H1 (cell line): Measurements from ENCODE around the gene AKAP8. TPM values are rescaled to one million over a fixed set of nuclear protein-coding genes. Genes with fewer than 3 reads are reported as not detected.

Experiments
- GTF2F1 ChIP-seq: IDR thresholded peaks from 2 replicates; pipeline ENCODE4 v1.6.1; 2012; ENCODE audit warnings: low read depth, low read length, improper control_type of control experiment, borderline replicate concordance
- HDAC6 ChIP-seq: IDR thresholded peaks from one replicate; pipeline ENCODE4 v1.7.1; 2012; ENCODE audit warnings: low read depth, mild to moderate bottlenecking, inconsistent platforms, low read length, moderate library complexity
- NANOG ChIP-seq: IDR thresholded peaks from 2 replicates; pipeline ENCODE4 v1.6.1; 2011; ENCODE audit warnings: low read length, low read depth, mild to moderate bottlenecking, inconsistent platforms; ENCODE audit not compliant: insufficient read depth, poor library complexity, severe bottlenecking
- POLR2A ChIP-seq, 2 experiments: IDR thresholded peaks; 1 replicate in 1 of 2; 2 replicates in 1 of 2; pipeline ENCODE4 v1.6.1; 2011; ENCODE audit warnings: low read depth in 2 of 2, low read length in 2 of 2, mild to moderate bottlenecking in 2 of 2; ENCODE audit errors: control extremely low read depth in 1 of 2
- SP4 ChIP-seq: IDR thresholded peaks from 2 replicates; pipeline ENCODE4 v1.6.1; 2012; ENCODE audit warnings: low read length, inconsistent platforms
- TCF12 ChIP-seq: IDR thresholded peaks from 2 replicates; pipeline ENCODE4 v1.6.1; 2011; ENCODE audit warnings: low read depth, mild to moderate bottlenecking, low read length
- polyA plus RNA-seq, 7 experiments: library from polyadenylated mRNA; depleted of rRNA in 3 of 7; stranded (reverse) in 5 of 7; unstranded in 2 of 7; fragments of >200 nt in 5 of 7; fragments of 200-250 nt in 2 of 7; gene quantifications; 1 replicate in 5 of 7; 2 replicates in 1 of 7; 4 replicates in 1 of 7; pipeline versions ENCODE4 v1.2.1 to v1.2.3, GENCODE V29; 2011 to 2013; ENCODE audit warnings: missing spikeins in 2 of 7, mixed read lengths in 2 of 7
- total RNA-seq: library from RNA; stranded (reverse); fragmentation: NEBNext Ultra II Directional; extraction: Animal tissue kit (Norgen Biotek cat#: 25700); gene quantifications from 2 replicates; pipeline ENCODE4 v1.2.1, GENCODE V29; 2021

Gene AKAP8
- total and polyA plus RNA-seq, 2 of the 8 experiments (the other 6 are each of a cell fraction or from before 2014, with no cell fraction given): 17.0 to 41.0 TPM

- TF ChIP-seq GTF2F1 (no peak), POLR2A (IDR thresholded peaks at IDR 0.05; ENCODE audit: control extremely low read depth in 1 of 2, low read depth in 2 of 2, low read length in 2 of 2) (no peak), HDAC6 (no peak), SP4 (no peak), TCF12 (no peak), NANOG (no peak)
These were observed 20.7 kb downstream of the AKAP8 start (continued) for GRCh38 chr19:15358918-15359317.
